ENCODE measurements around the gene WDR62.
"Not testable (repeated sequence)": the region's sequence is repeated elsewhere in the genome, so short reads cannot be mapped to it uniquely, and the experiment has no call there.

The WDR62 gene

DNA sequence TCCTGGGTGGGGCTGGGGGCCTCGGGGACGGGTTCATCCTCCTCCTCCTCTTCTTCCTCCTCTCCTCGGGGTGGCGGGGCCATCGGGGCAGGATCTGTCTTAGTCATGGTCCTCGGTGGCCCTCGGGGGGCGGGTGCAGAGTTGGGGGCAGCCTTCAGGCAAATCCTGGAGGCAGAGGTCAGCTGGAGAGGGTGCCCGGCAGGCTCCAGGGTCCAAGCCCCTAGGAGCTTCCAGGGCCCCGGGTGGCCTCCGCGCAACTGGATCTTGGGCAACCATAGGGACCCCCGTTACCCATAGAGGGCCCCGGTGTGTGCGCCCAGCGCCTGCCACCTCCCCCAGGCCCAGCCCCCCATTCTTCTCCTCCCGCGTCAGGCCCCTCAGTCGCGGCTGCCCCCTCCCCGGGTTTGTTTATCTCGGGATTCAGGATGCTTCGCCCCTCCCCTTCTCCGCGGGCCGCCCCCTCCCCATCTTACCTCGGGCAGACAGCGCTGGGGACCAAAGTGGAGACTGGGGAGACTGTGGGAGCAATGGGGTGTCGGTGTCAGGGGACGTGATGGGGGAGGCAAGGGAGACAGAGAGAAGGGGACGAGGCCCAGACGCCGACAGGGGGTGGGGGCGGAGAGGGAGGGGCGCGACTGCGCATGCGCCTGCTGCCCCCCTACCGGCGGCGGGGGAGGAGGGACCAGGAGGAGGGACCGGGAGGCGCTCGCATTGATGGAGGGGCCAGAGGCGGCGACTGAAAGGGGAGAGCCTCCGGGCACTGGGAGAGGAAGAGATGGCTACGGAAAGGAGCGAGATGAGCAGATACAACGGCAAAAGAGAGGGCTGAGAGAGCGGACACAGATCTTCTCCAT lies 22.2 kb upstream of the WDR62 start, which contains the start of gene CLIP3:
Gene CLIP3 (minus strand): TSS at position 623 of the 854 bp plus-strand sequence. CDS start 516 bp downstream, at position 107.
- DNase-seq (ENCODE audit: low read depth in 2 of 2), result peak; percentile 43 to 44

GRCh38 chr19:36040495-36040894 lies 14.2 kb upstream of the WDR62 start:
- no peak for DNase-seq (ENCODE audit: low read depth in 2 of 2)

GRCh38 chr19:36041092-36041491 lies 13.6 kb upstream of the WDR62 start:
- not testable (repeated sequence) for DNase-seq (ENCODE audit: low read depth in 2 of 2)

- DNase-seq (ENCODE audit: low read depth in 2 of 2), result no peak
Observed at GRCh38 chr19:36041831-36042230, 12.9 kb upstream of the WDR62 start.

GRCh38 chr19:36043952-36044351 lies 10.7 kb upstream of the WDR62 start:
- no peak for DNase-seq (ENCODE audit: low read depth in 2 of 2)

GRCh38 chr19:36046443-36047050 lies 8.2 kb upstream of the WDR62 start:
- no peak for DNase-seq (ENCODE audit: low read depth in 2 of 2)

DNA sequence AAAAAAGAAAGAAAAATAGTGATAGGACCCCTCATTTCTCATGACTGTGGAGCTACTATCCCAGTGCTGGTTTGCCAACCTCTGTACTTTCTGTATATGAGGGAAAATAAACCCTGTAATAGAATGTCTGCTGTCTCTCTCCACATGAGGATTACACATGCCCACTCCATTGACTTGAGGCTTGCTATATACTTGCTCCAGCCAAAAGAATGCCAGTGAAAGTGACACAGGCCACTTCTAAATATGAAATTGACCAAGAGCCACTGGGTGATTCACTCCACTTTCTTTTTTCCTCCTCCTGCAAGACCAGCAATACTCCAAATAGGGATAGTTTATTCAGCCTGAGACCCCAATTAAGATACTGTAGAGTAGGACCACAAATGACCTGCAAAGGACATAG lies 6.9 kb upstream of the WDR62 start:
- no peak for DNase-seq (ENCODE audit: low read depth in 2 of 2)

DNA sequence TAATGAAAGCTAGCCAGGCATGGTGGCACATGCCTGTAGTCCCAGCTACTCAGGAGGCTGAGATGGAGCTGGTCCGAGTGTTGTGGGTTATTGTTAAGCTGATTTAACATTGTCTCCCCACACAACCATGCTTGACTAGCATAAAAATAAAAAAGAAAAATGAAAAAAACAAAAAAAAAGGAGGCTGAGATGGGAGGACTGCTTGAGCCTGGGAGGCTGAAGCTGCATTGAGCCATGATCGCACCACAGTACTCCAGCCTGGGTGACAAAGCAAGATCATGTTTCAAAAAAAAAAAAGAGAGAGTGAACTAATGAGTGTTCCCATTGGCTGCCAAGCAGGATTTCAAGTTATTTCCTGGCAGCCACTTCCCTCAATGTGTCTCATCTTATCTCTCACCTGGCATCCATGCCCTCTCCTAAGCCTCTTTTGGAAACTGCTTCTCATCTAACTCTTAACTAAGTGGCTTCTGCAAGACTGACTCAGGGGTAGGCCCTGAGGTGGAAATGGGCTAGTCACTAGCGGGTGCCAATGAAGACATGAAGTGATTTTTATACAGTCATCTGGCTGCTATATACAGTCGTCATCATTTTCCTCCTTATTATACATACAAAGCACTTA lies 5.5 kb upstream of the WDR62 start:
- DNase-seq (ENCODE audit: low read depth in 2 of 2), result no peak

DNA sequence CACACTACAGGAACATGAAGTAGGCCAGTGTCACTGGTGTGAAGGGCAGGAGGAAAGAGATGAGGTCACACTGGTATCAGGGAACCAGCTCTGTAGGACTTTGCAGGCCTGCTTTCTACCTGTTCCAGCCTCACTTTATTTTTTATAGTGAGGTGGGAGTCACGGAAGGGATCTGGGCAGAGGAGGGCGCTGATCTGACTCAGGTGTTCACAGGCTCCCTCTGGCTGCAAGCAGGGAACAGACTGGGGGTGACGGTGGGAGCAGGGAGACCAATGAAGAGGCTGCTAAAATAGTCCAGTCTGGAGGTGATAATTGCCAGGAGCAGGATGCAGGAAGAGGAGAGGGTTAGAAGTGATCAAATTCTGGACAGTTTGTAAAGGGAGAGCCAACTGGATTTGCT lies 3.5 kb upstream of the WDR62 start:
- DNase-seq (ENCODE audit: low read depth in 2 of 2), result no peak

DNA sequence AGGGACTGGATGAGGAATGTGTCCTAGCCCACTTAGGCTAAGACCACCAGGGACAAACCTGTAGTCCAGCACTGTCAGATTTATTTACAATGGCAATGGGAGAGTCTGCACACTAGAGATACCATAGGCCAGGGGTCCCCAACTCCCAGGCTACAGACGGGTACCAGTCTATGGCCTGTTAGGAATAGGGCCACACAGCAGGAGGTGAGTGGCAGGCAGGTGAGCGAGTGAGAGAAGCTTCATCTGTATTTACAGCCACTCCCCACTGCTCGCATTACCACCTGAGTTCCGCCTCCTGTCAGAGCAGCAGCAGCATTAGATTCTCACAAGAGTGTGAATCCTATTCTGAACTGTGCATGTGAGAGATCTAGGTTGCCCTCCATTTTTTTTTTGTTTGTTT lies 3.1 kb upstream of the WDR62 start:
- no peak for DNase-seq (ENCODE audit: low read depth in 2 of 2)

GRCh38 chr19:36054119-36054732 lies 471 bp upstream of the WDR62 start, which contains the start of gene THAP8:
Gene THAP8, minus strand, starts transcription at chr19:36054285. Its CDS starts 68 bp downstream, at chr19:36054217.
- peak; percentile 98 to 99 for DNase-seq (ENCODE audit: low read depth in 2 of 2)

GRCh38 chr19:36058481-36059179 lies 3.9 kb downstream of the WDR62 start:
- no peak for DNase-seq (ENCODE audit: low read depth in 2 of 2)

DNA sequence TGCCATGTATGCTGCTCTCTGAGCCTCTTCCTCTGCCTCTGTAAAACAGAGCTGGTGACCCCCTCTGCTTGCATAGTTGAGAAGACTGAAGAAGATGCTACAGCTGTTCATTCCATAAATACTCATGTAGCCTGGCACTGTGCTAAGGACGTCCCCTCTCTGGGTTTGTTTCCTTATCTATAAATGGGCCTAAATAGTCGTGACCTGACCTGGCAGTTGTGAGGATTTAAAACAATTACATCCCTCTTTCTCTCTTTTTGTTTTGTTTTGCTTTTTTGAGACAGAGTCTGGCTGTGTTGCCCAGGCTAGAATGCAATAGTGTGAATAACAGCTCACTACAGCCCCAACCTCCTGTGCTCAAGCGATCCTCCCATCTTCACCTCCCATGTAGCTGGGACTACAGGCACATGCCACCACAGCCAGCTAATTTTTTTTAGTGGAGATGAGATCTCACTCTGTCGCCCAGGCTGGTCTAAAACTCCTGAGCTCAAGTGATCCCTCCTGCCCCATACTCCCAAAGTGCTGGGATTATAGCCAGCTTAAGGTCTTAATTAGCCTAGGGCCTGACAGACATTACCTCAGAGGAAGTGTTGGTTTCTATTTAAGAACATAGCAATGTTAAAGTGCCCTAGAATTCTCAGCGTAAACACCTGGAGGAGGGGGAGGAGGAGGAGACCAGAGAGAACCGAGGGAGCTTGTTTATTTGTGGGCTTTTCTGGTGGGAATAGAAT lies 4.6 kb downstream of the WDR62 start:
- no peak for DNase-seq (ENCODE audit: low read depth in 2 of 2)

DNA sequence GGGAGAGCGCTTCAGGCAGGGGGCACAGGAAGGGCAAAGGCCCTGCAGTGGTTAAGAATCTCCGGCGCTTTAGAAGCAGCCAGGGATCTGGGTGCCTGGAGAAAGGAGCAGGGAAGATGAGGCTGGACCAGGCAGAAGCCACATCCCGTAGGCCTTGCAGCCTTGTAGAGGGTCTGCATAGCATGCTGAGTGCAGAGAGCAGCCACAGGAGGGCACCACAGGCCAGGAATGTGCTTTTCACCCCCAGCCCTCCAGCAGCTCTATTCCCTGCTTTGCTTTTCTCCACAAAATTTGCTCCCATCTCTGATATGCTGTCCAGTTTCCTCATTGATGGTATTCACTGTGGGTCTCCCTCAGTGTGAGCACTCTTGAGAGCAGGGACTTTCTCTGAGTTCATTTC lies 5.7 kb downstream of the WDR62 start:
- peak in 1 of 2 donors; percentile 12 for DNase-seq (ENCODE audit: low read depth in 2 of 2)

DNA sequence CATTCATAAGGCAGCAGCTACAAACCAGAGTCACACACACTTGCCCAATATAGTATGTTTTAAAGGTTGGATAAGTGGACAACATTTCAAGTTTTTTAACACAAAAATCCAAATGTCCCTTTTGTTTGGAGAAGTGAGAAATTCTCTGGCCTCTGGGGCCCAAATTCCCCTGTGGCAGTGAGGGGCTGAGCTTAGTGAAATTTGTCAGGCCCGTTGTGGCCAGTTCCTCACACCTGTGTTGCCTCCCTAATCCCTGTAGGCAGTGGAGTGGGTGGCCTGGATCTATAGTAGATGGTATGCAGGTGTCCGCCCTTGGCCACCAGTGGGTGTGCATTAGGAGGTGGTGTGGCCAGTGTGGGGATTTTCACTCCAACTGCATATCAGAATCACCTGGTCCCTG lies 6.7 kb downstream of the WDR62 start:
- DNase-seq (ENCODE audit: low read depth in 2 of 2), result no peak

DNA sequence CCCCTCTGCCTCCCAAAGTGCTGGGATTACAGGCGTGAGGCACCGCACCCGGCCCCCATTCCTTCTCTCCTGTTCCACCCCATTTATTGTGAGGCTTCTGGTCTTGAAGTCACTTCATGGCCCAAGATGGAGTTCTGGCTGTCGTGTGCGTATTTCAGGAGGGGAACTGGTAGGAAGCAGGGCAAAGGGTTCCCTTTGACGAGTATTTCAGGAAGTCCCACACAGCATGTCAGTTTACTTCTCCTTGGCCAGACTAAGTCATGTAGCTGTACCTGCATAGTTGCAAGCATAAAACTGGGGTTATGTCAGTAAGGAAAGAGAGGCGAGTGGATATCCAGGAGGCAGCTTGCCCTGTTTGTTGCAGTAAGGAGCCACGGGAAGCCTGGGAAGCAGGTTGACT lies 10.1 kb downstream of the WDR62 start:
- no peak for DNase-seq (ENCODE audit: low read depth in 2 of 2)

DNA sequence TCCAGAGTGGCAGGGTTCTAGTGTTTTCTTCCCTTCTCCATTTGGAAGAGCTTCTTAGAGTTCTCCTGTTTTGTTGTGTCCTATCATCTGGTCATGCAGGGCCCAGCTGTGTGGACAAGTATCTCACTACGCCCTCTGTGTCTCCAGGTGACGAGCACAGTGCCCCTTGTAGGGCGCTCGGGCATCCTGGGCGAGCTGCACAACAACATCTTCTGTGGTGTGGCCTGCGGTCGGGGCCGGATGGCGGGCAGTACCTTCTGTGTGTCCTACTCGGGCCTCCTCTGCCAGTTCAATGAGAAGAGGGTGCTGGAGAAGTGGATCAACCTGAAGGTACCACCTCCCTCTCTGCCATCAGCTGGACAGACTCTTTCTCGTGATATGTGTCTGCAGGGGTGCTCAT lies 13.0 kb downstream of the WDR62 start:
- DNase-seq (ENCODE audit: low read depth in 2 of 2), result no peak

DNA sequence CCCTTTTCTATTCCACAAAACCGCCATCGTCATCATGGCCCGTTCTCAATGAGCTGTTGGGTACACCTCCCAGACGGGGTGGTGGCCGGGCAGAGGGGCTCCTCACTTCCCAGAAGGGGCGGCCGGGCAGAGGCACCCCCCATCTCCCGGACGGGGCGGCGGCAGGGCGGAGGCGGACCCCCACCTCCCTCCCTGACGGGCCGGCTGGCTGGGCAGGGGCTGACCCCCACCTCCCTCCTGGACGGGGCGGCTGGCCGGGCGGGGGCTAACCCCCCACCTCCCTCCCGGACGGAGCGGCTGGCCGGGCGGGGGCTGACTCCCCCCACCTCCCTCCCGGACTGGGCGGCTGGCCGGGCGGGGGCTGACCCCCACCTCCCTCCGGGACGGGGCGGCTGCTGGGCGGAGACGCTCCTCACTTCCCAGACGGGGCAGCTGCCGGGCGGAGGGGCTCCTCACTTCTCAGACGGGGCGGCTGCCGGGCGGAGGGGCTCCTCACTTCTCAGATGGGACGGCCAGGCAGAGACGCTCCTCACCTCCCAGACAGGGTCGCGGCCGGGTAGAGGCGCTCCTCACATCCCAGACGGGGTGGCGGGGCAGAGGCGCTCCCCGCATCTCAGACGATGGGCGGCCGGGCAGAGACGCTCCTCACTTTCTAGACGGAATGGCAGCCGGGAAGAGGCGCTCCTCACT lies 14.3 kb downstream of the WDR62 start:
- DNase-seq (ENCODE audit: low read depth in 2 of 2), result not testable (repeated sequence)

DNA sequence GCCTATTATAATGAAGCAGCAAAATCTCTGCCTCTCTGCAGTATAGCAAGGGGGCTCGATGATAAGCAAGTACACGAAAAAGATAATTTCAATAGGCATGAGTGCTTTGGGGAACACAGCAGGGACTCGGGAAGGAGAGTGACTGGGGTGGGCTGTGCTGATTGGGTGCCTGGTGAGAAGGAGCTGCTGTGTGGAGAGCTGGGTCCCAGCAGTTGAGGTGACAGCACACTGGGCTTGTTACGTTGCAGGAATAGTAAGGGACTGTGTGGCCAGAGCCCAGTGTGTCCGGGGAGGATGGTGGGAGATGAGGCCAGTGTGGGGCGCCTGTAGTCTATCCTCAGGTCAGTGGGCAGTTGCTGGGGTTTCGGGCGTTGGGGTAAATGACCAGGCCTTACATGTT lies 17.4 kb downstream of the WDR62 start:
- no peak for DNase-seq (ENCODE audit: low read depth in 2 of 2)

DNA sequence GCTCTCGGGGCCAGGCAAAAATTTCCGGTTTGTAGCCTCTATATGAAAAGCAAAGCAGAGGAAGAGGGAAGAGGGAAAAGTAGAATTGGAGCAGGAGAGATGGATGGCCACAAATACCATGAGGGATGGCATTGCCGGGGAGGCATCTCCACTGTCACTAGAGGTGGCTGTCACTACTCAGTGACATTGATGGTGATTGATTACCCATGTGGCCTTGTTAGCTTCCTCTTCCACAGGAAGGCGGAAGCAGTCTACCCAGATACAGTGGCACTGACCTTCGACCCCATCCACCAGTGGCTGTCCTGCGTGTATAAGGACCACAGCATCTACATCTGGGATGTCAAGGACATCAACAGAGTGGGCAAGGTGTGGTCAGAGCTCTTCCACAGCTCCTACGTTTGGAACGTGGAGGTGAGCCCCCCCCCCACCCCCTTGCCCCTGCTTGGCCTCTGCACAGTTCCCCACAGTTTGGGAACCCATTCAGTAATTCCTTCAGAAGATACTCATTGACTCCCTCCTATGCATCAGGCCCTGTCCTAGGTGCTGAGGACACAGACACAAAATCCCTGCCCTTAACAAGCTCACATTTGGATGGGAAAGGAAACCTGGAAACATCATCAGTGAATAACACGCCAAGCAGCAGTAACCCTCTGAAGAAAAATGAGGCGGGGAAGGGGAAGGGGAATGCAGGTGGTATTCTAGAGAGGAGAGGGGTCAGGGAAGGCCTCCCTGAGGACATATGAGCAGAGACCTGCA lies 18.6 kb downstream of the WDR62 start:
- DNase-seq (ENCODE audit: low read depth in 2 of 2), result no peak
